ENCODE data around the gene ARHGAP8. TPM values are rescaled to one million over a fixed set of nuclear protein-coding genes. Genes with fewer than 3 reads are reported as not detected.

ARHGAP8 gene
- total and polyA plus RNA-seq, 10 of the 15 experiments (the other 5 are each of a cell fraction or from before 2014, with no cell fraction given) = 0.33 TPM; not detected in 9

DNA sequence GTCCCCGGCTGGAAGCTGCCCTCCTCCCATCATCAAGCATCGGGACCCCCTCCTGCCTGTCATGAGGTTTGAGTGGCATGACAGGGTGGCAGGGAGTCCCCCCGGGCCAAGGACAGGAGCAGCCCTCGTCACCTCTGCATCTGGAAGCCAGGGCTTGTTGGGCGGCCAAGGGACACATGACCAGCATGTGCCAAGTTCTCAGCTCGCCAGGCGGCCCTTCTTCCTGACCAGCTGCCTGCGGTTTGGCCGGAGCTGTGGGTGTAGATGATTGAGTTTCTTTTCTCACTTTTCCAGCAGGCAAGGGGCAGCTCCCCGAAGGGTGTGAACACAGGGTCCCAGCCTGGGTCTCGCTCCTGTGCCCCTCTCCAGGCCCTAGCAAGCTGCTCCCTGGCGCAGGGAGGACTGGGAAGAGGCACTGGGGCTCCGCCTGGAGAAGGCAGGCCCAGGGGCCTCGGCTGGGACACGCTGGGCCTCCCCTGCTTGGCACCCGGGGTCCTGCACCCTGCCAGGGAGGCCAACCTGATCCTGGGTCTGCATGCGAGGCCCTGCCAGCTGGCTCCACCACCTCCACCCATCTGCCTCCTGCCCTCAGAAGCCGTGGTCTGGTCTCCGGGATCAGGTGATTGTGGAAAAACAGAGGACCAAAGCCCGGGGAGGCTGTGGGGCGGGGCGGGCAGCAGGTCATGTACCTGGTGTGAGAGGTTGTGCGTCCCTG lies 13.4 kb downstream of the ARHGAP8 start:
- Histone ChIP-seq H3K36me3 (ENCODE audit: control insufficient read depth in 2 of 2, insufficient read depth in 2 of 2, low read length in 1 of 2) (no peaks in the 10 kb centered on the region), H3K9ac (ENCODE audit: control insufficient read depth, insufficient read depth, low read length) (no peak overlapping the region), H3K27me3 (replicated peaks in 1 of 2; ENCODE audit: control insufficient read depth in 2 of 2, insufficient read depth in 2 of 2, low read length in 1 of 2) (no peaks in the 10 kb centered on the region; a peak in 1 of 4 replicates), H3K4me1 (ENCODE audit: control insufficient read depth, insufficient read depth, low read length) (no peaks in the 10 kb centered on the region), H3K79me2 (ENCODE audit: control insufficient read depth, insufficient read depth, low read length) (no peaks in the 10 kb centered on the region), H3K9me3 (replicated peaks; ENCODE audit: control insufficient read depth, insufficient read depth, low read length) (no peaks in the 10 kb centered on the region), H2AFZ (ENCODE audit: control insufficient read depth, low read depth, low read length) (no peak overlapping the region), H3K4me3 (no peak overlapping the region), H3K4me2 (ENCODE audit: control insufficient read depth, insufficient read depth) (no peak overlapping the region), H4K20me1 (ENCODE audit: control insufficient read depth, insufficient read depth) (no peaks in the 10 kb centered on the region), H3K27ac (ENCODE audit: control insufficient read depth, insufficient read depth) (no peak overlapping the region)
- POLR2A ChIA-PET = no interaction called here
- FAIRE-seq (no peak), DNase-seq (ENCODE audit: low read depth, low spot score) (no peak), ATAC-seq (no peak)
- TF ChIP-seq GABPA (IDR thresholded peaks at IDR 0.05; ENCODE audit: low read depth) (no peak), SREBF2 (IDR thresholded peaks at IDR 0.05; ENCODE audit: low read length) (no peak), NR2C1 (IDR thresholded peaks at IDR 0.05) (no peak), SUPT20H (IDR thresholded peaks at IDR 0.05; ENCODE audit: borderline replicate concordance, control insufficient read depth, low read depth, low read length) (no peak), ZNF384 (IDR thresholded peaks at IDR 0.05; ENCODE audit: borderline replicate concordance, low read depth, low read length) (no peak), PAX5 (IDR thresholded peaks at IDR 0.05; ENCODE audit: borderline replicate concordance, low read depth, low read length) (no peak), CBX5 (IDR thresholded peaks at IDR 0.05; ENCODE audit: low read depth) (no peak), NR2F1 (conservative IDR thresholded peaks at IDR 0.05) (no peak), ZNF24 (IDR thresholded peaks at IDR 0.05) (no peak), CHD2 (IDR thresholded peaks at IDR 0.05; ENCODE audit: borderline replicate concordance, low read depth, low read length) (no peak), KAT2A (conservative IDR thresholded peaks at IDR 0.05; ENCODE audit: control insufficient read depth, low read depth, low read length) (no peak), NFXL1 (IDR thresholded peaks at IDR 0.05; ENCODE audit: borderline replicate concordance) (no peak), CREM (IDR thresholded peaks at IDR 0.05; ENCODE audit: low read depth) (no peak), NRF1 (conservative IDR thresholded peaks at IDR 0.05; ENCODE audit: low read depth, low read length) (no peak)
- TF ChIP-seq, protein P1, sequence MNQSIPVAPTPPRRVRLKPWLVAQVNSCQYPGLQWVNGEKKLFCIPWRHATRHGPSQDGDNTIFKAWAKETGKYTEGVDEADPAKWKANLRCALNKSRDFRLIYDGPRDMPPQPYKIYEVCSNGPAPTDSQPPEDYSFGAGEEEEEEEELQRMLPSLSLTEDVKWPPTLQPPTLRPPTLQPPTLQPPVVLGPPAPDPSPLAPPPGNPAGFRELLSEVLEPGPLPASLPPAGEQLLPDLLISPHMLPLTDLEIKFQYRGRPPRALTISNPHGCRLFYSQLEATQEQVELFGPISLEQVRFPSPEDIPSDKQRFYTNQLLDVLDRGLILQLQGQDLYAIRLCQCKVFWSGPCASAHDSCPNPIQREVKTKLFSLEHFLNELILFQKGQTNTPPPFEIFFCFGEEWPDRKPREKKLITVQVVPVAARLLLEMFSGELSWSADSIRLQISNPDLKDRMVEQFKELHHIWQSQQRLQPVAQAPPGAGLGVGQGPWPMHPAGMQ (IDR thresholded peaks at IDR 0.05; ENCODE audit: borderline replicate concordance) = no peak
- TF ChIP-seq, protein P2, sequence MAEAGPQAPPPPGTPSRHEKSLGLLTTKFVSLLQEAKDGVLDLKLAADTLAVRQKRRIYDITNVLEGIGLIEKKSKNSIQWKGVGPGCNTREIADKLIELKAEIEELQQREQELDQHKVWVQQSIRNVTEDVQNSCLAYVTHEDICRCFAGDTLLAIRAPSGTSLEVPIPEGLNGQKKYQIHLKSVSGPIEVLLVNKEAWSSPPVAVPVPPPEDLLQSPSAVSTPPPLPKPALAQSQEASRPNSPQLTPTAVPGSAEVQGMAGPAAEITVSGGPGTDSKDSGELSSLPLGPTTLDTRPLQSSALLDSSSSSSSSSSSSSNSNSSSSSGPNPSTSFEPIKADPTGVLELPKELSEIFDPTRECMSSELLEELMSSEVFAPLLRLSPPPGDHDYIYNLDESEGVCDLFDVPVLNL (IDR thresholded peaks at IDR 0.05; ENCODE audit: low read depth, low read length) = no peak
- TF ChIP-seq, protein P3, sequence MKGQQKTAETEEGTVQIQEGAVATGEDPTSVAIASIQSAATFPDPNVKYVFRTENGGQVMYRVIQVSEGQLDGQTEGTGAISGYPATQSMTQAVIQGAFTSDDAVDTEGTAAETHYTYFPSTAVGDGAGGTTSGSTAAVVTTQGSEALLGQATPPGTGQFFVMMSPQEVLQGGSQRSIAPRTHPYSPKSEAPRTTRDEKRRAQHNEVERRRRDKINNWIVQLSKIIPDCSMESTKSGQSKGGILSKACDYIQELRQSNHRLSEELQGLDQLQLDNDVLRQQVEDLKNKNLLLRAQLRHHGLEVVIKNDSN (IDR thresholded peaks at IDR 0.05; ENCODE audit: borderline replicate concordance, extremely low read length, insufficient read depth, low read depth, low read length) = no peak
- TF ChIP-seq, protein P4, sequence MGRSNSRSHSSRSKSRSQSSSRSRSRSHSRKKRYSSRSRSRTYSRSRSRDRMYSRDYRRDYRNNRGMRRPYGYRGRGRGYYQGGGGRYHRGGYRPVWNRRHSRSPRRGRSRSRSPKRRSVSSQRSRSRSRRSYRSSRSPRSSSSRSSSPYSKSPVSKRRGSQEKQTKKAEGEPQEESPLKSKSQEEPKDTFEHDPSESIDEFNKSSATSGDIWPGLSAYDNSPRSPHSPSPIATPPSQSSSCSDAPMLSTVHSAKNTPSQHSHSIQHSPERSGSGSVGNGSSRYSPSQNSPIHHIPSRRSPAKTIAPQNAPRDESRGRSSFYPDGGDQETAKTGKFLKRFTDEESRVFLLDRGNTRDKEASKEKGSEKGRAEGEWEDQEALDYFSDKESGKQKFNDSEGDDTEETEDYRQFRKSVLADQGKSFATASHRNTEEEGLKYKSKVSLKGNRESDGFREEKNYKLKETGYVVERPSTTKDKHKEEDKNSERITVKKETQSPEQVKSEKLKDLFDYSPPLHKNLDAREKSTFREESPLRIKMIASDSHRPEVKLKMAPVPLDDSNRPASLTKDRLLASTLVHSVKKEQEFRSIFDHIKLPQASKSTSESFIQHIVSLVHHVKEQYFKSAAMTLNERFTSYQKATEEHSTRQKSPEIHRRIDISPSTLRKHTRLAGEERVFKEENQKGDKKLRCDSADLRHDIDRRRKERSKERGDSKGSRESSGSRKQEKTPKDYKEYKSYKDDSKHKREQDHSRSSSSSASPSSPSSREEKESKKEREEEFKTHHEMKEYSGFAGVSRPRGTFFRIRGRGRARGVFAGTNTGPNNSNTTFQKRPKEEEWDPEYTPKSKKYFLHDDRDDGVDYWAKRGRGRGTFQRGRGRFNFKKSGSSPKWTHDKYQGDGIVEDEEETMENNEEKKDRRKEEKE (IDR thresholded peaks at IDR 0.05) = no peak
- CTCF ChIA-PET = interaction anchor here (1.2 kb wide), 1 partner anchor 9 kb away, joined by 4 read pairs; no protein-coding TSS in a partner anchor
- WGBS (ENCODE audit: insufficient coverage, insufficient replicate concordance, low lambda C conversion rate, missing lambda C conversion rate) = 24% methylated on average over 23 of the region's 23 CpGs
- BruUV-seq (replicated peaks) = no TSS peak
- intact Hi-C loops (cut with micrococcal nuclease; ENCODE audit: unreplicated experiment) = no loop called here
- in situ Hi-C loops (cut with MboI) = no loop called here
- RAD21 ChIA-PET (ENCODE audit: unreplicated experiment) = no interaction called here
- SMC1A ChIA-PET (ENCODE audit: uncharacterized antibody, unreplicated experiment) = no interaction called here

Data from GM12878 (cell line).